Stimulated activated naive CD4-positive, alpha-beta T cell (primary cell): ENCODE measurements around the gene HPCAL1.
A peak's percentile ranks its signal among the peaks of the same experiment; 100 is the strongest.

ENCODE experiments used
- DNase-seq, 6 experiments: peaks; one replicate each; lab custom pipeline; 2025; lab: John Stamatoyannopoulos, UW

The HPCAL1 gene

DNA sequence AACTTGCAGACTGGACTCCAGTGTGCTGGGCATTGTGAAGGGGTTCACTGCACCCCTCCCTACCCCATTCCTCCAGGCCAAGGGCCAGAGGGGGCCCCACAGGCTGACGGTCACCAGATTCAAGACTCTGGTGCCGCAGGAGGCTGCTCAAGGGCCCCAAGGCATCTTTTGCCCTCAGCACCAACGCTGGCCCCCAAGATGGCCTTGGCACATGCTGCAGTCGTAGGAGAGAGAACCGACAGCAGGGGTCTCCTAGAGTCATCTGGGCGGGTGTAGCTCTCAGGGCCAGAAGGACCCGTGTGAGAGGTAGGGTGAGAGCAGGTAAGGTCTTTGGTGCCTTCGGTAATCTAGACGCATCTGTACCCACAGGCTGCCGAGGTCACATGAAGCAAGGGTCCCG, 164.1 kb downstream of the HPCAL1 start:
- DNase-seq, result no peak

DNA sequence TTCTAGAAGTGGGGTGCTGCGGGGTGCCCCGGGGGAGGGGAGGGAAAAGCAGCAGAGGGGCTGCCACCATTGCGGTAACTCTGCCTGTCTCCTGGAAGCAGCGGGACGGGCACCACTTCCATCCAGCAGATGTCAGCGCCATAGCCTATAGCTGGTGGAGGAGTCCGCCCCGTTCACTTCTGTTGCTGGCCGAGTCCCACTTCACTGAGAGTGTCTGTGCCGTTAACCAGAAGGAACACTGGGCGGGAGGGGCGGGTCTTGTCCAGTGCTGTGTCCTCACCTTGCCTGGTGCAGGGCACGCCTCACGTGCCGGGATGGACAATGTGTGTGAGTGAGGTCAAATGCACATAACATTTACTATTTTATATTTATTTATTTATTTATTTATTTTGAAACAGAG, 164.7 kb downstream of the HPCAL1 start:
- no peak for DNase-seq

DNA sequence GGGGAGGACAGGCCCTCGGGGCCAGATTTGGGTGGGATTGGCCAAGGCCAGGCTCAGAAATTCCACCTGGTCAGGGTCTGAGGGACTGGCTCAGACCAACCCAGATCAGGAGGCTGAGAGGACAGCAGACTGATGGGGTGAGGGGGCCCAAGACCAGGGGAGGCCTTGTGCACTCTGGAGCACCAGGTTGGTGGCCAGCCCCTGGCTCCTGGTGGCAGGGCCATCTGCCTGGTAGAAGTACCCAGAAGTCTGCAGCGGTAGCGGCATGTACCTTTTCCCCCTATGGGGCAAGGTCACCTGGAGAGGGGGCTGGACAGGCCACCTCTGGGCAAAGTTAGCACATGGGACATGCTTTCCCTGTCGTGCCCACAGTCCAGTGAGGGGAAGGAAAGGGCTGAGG, 166.6 kb downstream of the HPCAL1 start:
- DNase-seq, result no peak

DNA sequence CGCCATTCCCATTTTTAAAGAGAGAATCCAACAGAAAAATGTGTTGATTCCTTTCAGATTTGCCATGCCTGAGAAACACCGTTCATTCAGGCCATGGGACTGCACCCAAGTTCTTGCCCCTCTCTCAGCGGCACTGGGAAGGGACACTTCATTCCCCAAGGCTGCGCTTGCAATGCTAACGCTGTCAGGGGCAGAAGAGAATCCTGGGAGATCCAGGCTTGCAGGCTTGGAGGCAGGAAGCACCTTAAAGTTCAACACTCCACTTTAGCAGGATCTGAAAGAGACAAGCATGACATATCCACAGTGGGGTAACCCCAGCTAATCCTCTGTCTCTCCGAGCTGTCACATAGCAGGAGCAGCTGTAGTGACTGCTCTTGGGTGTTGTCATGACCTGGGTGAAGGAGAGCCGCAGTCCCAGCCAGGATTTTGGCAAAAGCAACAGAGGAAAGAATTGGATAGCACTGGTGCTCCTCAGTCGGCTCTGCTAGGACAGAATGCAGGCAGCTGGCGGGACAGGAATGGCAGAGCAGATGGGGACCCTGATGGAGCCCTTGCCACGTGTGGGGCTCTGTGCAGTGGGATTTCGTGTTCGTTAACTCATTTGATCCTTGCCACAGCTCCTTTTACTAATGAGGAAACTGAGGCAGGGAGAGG, 167.4 kb downstream of the HPCAL1 start:
- no peak for DNase-seq

DNA sequence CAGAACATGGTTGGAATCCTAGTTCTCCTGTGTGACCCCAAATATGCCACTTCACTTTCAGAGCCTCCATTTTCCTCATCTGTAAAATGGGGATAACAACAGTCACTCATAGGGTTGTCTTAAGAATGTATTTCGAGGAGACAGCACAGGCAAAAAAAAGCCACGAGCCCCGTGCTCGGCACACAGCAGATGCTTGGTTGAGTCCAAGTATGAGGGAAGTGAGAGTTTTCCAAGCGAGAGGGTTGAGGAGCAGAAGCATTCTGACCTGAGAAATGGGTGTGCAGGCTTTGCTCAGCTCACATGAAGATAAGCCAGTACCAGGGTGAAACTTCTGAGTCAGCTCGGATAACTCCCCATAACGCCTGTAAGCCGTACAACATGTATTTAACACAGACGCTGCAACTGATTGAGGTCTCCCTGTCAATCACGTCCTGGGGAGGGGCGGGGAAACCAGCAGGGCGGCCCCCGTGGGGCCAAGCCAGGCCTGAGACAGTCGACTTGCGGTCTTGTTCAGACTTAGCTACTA, 168.4 kb downstream of the HPCAL1 start:
- DNase-seq, result no peak

DNA sequence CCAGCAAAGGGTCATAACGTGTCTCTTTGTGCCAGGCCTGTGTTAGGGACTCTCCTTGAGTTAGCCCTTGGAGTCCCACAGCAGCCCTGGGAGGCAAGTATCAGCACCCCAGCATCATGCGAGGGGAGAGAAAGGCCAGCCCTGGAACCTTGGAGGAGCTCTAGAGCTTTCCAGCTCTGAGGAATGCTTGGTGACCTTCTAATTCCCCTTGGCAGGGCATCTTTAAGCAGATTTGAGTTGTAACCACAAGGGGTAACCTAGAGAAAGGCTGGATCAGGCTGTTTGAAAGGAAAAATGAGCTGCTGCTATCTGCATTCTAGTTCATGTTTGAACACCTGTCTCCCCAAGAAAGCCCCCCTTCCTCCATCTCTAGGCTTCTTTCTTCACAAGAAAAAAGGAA, 169.3 kb downstream of the HPCAL1 start:
- DNase-seq, result no peak

DNA sequence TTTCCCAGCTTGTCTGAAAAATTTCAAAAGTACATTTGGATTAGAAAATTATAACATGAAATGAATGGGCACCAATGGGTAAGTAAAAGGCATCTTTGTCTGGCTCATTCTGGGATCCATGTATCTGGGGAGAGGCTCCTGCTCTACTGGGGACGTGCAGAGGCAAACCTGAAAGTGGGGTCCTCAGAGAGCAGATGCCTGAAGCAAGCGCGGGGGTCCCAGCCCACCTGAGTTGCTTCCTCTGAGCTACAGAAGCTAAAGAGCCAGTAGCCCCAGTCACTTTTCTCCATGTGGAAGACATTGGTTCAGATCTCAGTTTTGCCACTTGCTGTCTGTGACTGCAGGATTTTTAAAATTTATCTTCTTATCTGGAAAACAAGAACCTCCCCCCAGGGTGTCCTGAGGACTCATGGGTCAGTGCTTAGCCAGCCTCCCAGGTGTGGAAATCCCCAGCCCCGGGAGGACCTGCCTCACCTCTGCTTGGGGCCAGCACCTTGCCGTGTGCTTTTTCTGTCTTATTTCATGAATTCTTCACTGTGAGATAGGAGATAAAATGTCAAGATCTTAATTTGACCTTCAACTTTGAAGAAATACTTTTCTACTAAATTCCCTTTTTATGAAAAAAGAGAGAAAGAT, 170.5 kb downstream of the HPCAL1 start:
- DNase-seq, result no peak

DNA sequence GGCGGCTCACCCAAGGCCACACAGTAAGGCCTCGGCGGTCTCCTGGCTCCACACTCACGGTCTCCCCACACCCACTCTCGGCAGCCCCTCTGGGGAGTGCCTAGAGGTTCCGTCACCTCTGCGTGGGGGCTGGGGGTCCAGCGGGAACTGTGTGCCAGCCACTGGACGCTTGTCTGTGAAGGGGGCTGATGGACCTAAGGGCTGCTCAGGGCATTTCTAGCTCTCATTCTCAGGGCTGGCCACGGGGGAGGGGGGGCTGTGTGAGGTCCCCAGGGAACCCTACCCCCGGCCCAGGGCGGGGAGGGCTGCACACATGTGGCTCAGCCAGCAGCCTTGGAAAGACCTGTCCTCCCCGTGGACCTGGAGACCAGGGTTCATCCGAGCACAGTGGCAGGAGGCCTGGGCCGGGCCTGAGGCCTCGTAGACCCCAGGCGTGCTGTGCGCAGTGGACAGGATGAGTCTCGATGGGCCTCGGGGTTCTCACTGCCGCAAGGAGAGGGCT, 172.6 kb downstream of the HPCAL1 start:
- no peak for DNase-seq

DNA sequence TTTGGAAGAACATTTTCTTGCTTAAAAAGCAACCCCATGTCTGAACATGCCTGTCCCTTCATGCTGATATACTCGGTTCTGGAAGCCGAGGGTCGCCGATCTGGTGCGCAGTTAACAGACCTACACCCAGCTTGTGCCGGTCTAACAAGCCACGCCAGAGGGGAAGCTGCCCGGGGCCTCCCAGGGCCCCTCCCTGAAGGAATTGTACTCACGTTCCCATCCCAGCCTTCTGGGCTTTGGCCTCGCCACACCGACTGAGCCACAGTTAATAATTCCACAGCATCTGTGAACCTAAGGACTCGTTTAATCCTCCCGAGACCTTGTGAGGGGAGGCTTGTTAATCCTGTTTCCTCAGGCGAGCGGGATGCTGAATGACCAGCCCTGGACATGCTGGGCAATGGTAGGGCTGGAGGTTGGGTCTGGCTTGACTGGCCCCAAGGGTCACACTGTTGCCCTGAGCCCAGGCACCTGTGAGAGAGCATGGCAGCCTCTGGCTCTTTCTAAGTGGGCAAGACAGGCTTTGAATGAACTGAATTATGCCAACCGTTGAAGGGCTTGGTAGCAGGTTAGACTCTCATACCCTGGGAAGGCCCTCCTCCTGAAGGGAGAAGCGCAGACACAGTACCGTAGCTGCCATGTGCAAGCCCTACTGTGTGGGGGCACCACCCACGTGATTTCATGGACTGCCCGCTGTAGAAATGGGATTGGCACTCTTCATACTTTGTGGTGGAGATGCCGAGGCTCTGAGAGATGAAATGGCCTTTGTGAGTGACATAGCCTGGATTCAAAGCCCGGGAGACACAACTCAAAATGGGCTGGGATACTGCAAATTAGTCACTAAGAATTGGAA, 173.3 kb downstream of the HPCAL1 start:
- DNase-seq, result no peak

DNA sequence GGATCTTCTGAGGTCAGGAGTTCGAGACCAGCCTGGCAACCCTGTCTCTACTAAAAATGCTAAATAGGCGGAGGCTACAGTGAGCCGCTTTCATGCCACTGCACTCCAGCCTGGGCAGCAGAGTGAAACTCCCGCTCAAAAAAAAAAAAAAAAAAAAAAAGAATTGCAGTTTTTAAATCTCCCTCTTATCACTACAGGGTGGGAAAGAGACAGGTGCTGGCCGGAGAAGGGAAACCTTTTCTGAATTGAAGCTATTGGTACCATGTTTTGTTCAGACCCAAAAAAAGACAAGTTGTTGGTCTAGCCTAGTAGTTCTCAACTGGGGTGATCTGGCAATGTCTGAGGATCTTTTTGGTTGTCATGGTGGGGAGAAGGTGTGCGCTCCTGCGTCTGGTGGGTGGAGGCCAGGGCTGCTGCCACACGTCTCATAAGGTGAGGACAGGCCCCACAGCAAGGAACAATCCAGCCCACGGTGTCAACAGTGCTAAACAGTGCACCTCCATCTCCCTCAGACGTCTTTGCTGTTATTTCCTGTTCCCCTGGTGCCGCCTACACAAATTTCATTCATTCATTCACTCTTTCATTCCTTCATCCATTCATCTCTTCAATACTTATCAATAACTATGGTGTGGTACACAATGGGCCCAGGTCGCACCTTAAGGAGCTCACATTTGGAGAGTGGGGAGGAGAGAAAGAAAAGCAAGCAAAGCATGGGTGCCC, 174.2 kb downstream of the HPCAL1 start:
- DNase-seq, result peak in 1 of 6 experiments; percentile 2
